Measurements from ENCODE around the gene SCTR.

SCTR gene

DNA sequence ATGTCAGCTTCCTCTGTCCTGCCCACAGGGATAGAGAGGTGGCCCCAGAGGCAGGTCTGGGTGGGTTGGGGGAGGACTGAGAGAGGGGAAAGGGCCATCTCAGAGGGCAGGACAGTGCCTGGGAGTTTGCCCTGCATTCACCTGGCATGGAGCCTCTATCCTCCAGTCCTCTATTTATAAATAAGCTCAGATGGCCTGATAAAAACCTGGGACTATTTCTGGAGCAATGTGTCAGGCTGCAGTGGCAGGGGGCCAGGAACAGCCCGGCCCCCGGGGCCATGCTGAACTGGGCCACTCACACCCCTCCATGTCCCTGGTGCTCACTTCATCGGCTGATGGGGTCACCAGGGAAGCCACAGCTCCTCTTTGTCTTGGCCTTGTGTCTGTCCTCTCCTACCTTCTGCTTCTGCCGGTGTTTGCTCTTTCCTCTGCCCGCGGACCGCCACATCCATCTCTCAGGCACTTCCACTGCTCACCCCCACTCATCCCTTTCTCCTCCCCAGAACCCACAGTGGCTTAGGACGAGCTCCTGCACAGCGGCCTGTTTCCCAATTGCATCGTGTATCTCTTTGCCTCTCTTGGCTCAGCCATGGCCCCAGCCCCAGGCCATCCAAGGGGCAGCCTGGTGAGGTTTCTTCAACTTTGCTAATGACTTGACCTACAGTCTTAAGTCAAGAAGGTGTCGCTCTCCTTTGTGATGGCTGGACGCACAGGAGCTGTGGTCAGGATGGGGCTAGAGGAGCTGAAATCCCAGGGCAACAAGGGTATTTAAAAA is 38.8 kb downstream of the SCTR start:
- ATAC-seq (no peak), DNase-seq (no peak)
- Mint-ChIP-seq H3K9me3 (no peaks in the 10 kb centered on the region), H3K4me3 (no peak overlapping the region), H3K27me3 (peaks cover 20% of the 10 kb centered on the region), H3K4me1 (no peaks in the 10 kb centered on the region), H3K27ac (peak overlapping the region in 1 of 2 donors; percentile 48)

GRCh38 chr2:119484834-119485233 is 39.4 kb downstream of the SCTR start:
- ATAC-seq = no peak
- Mint-ChIP-seq H3K4me3 (no peak overlapping the region), H3K27ac (peak overlapping the region in 1 of 2 donors; percentile 48), H3K27me3 (peaks cover 20% of the 10 kb centered on the region), H3K9me3 (no peaks in the 10 kb centered on the region), H3K4me1 (no peaks in the 10 kb centered on the region)
- no peak for DNase-seq

DNA sequence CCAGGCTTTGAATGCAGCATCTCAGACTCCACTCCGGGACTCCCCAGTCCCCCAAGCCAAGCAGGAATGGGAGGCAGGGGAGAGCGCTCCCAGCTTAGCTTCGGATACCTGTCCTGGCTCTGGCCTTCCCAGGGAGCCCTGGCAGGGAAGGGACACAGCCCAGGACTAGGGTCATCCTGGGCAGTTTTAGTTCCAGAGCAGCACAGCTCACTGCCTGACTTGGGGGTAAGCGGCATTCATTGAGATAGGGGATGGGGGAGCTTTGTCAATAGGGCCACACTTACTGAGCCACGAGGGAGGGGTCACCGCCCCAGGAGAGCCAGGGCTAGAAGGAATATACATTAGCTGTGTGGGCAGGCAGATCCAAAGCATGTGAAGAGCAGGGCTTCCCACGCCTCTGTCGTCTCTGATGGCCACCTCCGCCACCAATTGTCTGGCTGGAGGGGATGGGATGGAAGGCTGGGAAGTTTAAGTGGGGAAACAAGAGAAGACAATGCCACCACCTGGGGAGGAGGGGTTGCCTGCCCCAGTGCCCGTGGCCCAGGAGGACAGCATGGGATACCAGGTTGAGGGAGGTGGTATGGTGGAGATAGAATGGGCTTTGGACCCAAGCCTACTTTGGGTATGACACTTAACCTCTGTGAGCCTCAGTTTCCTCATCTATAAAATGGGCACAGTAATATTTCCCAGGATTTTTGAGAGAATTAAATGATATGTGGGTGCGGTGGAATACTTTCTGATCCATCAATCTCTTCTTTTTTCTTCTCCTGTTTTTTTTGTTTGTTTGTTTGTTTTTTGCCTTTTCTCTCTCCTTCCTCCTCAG is 40.2 kb downstream of the SCTR start:
- no peak for DNase-seq
- H3K4me3 Mint-ChIP-seq = no peak overlapping the region
- ATAC-seq = peak; percentile 11
- peaks cover 20% of the 10 kb centered on the region for H3K27me3 Mint-ChIP-seq
- H3K9me3 Mint-ChIP-seq = no peaks in the 10 kb centered on the region
- no peak overlapping the region for H3K27ac Mint-ChIP-seq
- no peaks in the 10 kb centered on the region for H3K4me1 Mint-ChIP-seq

DNA sequence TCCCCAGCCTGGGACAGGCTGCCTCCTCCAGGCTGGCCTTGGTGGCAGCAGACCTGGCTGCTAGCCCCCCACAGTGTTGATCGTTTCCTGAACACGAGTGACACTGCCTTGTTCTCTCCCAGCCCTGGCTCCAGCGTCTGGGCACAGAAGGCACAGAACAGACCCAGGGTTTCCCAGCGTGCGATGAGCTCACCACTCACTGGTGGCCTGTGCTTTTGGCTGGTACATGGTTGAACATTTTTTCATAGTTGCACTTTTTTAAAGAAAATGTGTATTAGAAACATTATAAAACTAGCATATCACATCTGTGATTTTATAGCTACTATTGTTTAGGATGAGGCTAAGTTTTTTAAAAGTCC is 40.9 kb downstream of the SCTR start:
- Mint-ChIP-seq H3K4me1 (no peaks in the 10 kb centered on the region), H3K27me3 (peaks cover 20% of the 10 kb centered on the region), H3K27ac (no peak overlapping the region), H3K4me3 (no peak overlapping the region), H3K9me3 (no peaks in the 10 kb centered on the region)
- ATAC-seq (no peak), DNase-seq (no peak)

DNA sequence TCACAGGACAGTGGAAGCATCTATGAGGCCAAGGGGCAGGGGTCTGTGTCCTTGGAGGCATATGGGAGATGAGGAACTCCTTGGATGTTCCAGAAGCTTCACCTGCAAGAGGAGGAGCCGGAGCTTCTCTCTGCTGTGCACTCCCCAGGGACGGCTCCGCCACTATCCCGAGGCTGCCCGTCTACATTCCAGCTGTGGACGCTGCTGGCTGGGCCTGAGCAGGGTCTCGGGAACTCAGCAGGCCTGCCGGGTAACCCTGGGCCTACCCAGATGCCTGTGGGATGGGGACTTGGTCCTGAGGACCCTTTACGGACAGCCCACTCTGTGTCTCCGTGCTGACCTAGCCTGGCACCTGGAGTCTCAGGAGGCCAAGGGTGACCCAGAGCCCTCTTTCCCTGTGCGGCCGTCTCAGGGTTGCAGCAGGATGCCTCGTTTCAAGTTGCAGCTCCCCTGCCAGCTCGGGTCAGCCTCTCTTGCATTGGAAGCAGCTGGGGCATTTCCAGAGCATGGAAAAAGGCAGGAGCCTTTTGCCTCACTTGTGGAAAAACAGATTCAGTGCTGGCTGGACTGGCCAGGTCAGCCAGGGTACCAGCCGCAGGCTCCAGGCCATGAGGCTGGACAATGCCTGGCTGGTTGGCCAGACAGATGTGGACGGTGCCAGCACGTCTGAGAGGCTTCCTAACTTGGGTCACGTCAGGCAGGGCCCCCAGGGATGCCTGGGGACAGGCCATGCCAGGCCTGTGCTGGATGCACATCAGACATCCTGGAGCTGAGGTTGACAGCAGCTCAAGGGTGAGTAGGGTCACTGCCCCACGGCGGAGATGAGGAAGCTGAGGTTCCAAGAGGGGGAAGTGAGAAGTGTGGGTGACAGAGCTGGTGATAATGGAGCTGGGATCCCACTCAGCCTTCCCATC is 41.5 kb downstream of the SCTR start:
- no peaks in the 10 kb centered on the region for H3K9me3 Mint-ChIP-seq
- H3K27ac Mint-ChIP-seq = no peak overlapping the region
- H3K4me1 Mint-ChIP-seq = no peaks in the 10 kb centered on the region
- DNase-seq = no peak
- H3K27me3 Mint-ChIP-seq = peaks cover 20% of the 10 kb centered on the region
- H3K4me3 Mint-ChIP-seq = no peak overlapping the region
- no peak for ATAC-seq

DNA sequence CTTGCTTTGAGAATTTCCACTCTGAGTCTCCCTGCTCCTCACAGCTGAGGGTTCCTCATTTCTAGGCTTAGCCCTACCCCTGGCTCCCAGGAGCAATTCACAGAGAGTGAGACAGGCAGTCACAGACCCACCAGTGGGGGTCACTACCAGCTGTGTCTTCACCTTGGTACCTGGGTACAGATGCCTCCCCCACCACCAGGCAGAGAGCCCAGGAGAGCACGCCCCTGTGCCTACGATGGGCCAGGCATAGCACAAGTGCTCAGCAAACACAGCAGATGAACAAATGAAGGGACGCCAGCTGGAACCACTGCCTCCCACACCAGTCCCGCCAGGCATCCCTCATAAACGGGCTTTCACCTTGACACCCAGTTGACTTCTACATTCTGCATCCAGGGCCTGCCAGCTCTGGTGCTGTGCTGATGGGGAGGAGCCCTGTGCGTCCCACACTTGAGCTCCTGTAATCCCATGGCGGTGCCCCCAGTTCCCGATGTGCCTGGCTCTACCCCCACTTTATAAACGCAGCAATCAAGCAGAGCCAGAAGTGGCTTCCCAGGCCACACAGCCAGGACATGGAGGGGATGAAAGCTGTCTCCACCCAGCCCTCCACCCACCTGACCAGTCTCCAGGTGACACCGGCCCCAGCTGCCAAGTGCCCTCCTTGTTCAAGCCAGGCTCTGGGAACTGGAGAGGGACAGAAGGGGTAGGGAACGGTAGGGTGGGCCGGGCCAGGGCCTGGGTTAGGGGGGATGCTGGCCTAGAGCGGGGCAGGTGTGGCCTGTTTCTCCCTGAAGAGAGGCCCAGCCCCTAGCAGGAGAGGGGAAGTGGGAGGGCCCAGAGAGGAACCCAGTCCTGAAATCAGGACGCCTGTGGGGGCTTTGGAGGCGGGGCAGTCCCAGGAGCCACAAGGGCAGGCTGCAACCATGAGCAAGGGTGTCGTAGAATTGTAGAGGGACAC is 42.5 kb downstream of the SCTR start:
- Mint-ChIP-seq H3K27me3 (peaks cover 23% of the 10 kb centered on the region), H3K9me3 (no peaks in the 10 kb centered on the region), H3K4me1 (no peaks in the 10 kb centered on the region), H3K27ac (no peak overlapping the region), H3K4me3 (no peak overlapping the region)
- DNase-seq (no peak), ATAC-seq (peak; percentile 22)

- H3K9me3 Mint-ChIP-seq = no peaks in the 10 kb centered on the region
- no peak overlapping the region for H3K27ac Mint-ChIP-seq
- H3K27me3 Mint-ChIP-seq = peaks cover 22% of the 10 kb centered on the region
- H3K4me3 Mint-ChIP-seq = no peak overlapping the region
- peaks cover 6% of the 10 kb centered on the region for H3K4me1 Mint-ChIP-seq
- ATAC-seq (no peak), DNase-seq (no peak)
Measured at GRCh38 chr2:119480718-119481142, 43.6 kb downstream of the SCTR start.

DNA sequence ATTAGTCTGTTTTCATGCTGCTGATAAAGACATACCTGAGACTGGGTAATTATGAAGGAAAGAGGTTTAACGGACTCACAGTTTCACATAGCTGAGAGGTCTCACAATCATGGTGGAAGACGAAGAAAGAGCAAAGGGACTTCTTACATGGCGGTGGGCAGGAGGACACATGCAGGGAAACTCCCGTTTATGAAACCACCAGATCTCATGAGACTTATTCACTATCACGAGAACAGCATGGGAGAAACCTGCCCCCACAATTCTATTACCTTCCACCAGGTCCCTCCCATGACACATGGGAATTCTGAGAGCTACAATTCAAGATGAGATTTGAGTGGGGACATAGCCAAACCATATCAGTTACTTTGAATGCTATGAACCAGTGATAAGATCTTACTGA is 44.1 kb downstream of the SCTR start:
- Mint-ChIP-seq H3K4me1 (peaks cover 6% of the 10 kb centered on the region), H3K9me3 (no peaks in the 10 kb centered on the region), H3K27ac (no peak overlapping the region), H3K4me3 (no peak overlapping the region), H3K27me3 (peaks cover 18% of the 10 kb centered on the region)
- DNase-seq (no peak), ATAC-seq (no peak)

- DNase-seq (no peak), ATAC-seq (no peak)
- H3K27ac Mint-ChIP-seq = no peak overlapping the region
- peaks cover 6% of the 10 kb centered on the region for H3K4me1 Mint-ChIP-seq
- no peaks in the 10 kb centered on the region for H3K9me3 Mint-ChIP-seq
- H3K4me3 Mint-ChIP-seq = no peak overlapping the region
- peaks cover 14% of the 10 kb centered on the region for H3K27me3 Mint-ChIP-seq
Measured at GRCh38 chr2:119478978-119479295, 45.3 kb downstream of the SCTR start.

- Mint-ChIP-seq H3K9me3 (no peaks in the 10 kb centered on the region), H3K27ac (no peak overlapping the region), H3K27me3 (peaks cover 17% of the 10 kb centered on the region), H3K4me1 (peaks cover 6% of the 10 kb centered on the region), H3K4me3 (no peak overlapping the region)
- ATAC-seq (no peak), DNase-seq (no peak)
Measured at GRCh38 chr2:119478188-119478977, 45.9 kb downstream of the SCTR start.

DNA sequence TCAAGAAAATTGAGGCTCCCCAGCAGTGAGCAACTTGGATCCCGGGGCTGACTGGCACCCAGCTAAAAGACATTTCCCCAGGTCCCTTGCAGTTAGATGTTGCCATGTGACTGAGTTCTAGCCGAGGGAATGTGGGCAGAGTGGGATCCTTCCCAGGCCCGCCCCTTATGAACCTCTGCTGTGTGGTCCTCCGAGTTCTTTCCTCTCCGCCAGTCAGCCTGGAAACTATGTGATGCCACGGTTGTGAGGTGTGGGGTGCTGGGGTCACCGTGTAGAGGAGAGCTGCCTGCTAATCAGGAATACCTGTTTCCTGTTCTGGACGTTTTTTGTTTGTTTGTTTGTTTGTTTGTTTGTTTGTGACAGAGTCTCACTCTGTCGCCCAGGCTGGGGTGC is 47.2 kb downstream of the SCTR start:
- Mint-ChIP-seq H3K4me3 (no peak overlapping the region), H3K27ac (no peak overlapping the region), H3K9me3 (no peaks in the 10 kb centered on the region), H3K27me3 (peaks cover 17% of the 10 kb centered on the region), H3K4me1 (peaks cover 6% of the 10 kb centered on the region)
- DNase-seq (no peak), ATAC-seq (no peak)

DNA sequence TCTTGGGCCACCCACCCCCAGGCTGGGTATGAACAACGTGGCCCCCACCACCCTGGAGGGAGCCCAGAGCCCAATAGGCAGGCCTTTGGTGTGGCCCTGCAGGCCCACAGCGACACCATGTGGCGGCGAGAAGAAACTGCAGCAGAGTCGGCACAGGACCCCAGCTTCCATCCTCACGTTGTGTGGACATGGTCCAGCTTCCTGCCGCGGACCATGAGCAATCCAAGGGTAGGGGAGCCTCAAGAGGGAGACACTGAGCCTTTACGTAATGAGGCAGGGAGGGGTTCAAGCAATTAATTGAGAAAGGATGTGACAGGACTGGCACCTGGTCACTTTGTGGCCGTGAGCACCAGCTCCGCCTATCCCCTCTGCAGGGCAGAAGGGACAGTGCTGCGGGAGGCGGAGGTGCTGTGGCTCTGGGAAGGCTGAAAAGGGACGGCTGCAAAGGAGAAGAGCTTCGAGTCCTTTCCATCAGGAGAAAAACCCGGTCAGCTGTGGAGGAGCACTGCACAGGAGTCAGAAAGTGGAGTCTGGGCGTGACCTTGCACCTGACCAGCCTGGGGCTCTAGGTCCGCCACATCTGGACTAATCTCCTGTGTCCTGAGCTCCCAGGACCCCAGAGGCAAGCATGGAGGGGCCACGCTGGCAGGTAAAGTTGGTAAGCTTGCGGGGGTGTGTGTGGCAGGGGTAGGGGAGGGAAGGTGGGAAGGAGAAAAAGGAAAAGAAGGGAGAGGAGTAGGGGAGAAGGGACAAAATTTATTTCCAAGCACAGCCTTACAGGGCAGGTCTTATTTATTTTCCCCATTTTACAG is 47.8 kb downstream of the SCTR start:
- peaks cover 17% of the 10 kb centered on the region for H3K27me3 Mint-ChIP-seq
- peak overlapping the region in 1 of 2 donors; percentile 93 for H3K27ac Mint-ChIP-seq
- H3K4me3 Mint-ChIP-seq = no peak overlapping the region
- H3K4me1 Mint-ChIP-seq = peaks cover 6% of the 10 kb centered on the region
- H3K9me3 Mint-ChIP-seq = no peaks in the 10 kb centered on the region
- DNase-seq (peak; percentile 45 to 46), ATAC-seq (peak; percentile 66)

DNA sequence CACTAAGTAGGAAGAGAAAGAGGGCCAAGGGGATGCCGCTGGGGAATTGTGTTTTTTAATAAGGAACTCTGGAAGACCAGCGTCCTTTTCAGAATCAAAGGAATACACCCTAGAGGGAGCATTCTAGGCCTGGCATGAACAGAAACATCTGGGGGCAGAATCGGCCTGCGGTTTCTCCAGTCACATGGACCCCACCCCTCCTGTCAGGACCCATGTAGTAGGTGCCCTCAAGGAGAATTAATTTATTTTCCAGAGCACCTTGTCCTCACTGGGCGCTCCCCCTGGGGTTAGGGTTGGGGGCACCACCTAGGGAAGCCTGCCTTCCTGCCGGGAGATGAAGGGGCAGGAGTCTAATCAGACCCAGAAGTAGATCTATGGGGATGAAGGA is 48.4 kb downstream of the SCTR start:
- Mint-ChIP-seq H3K27ac (peak overlapping the region in 1 of 2 donors; percentile 28), H3K27me3 (peaks cover 17% of the 10 kb centered on the region), H3K4me3 (no peak overlapping the region), H3K4me1 (peaks cover 6% of the 10 kb centered on the region), H3K9me3 (no peaks in the 10 kb centered on the region)
- DNase-seq (no peak), ATAC-seq (peak; percentile 21)
